Measurements from ENCODE around the gene CSRNP3.

CSRNP3 gene

GRCh38 chr2:165470361-165470760 is 863 bp downstream of the CSRNP3 start:
- no peak for DNase-seq (ENCODE audit: low spot score)

DNA sequence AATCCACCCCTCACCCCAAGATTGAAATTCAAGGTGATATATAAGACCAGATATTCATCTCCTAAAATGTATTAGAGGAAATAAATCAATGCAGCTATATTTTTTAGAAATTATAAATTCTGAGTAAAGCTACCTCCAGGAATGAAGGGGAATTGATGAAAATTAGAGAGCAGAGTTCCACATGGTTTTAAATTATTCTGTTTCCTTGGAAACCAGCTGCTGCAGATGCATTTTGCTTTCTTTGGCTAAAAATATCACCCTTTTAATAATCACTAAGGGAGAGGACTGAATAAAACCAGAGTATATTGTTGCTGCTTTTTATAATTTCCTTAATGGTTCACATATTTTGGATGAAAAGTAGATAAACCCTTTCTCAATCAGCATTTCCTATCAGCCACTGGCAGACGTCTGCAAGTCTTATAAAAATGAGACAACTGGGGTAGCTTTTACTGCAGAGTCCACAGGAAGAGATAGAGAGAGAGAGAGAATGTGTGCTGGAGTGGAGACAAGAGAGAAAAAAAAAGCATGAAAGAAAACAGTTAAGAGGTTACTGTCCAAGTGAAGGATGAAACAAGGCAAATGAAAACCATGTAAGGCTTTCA is 2.0 kb downstream of the CSRNP3 start:
- DNase-seq (ENCODE audit: low spot score): peak; percentile 62

DNA sequence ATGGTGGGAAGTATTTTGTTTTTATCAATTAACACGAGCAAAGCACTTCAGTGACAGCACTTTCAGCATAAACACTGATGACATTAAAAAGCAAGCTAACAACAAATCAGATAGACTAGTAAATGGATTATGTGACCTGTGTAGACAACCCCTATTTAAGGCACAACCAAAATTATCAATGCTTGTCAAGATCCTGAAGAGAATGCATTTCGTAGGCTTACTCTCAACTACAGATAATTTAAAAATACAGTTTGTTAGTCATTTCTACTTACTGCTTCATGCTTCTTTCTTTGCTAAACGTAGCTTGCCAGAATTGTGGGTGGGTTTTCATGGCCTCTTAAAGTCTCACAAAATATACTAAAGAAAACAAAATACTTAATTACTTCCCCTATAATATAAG is 3.4 kb downstream of the CSRNP3 start:
- no peak for DNase-seq (ENCODE audit: low spot score)

DNA sequence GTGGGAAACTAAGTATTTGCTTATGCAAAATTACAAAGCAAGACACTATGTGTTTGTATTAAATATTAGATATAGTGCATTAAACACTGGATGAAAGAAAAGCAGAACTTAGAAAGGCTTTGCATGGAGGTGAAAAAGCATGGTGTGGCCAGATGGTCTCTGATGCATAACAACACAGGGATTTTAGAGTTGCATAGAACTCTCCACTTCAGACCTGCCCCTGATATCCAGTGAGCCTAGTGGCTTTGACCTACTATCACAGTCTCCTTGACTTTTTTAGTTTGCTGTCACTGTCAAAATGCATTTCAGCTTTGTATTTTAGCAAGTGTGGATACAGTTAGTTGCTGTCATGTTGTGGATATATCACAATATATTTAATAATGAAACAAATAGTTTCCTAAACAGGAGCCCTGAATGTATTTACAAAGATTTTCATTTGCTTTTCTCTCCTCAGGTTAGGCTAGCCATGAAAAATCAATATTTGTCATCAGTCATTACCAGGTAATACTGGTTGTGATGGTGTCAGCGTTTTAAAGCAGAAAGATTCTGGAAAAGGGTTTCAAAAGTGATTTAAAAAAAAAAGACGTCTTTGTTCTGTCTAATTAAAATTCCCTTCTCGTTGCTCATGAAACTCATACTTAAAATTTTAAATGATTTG is 5.2 kb downstream of the CSRNP3 start:
- DNase-seq (ENCODE audit: low spot score): no peak

DNA sequence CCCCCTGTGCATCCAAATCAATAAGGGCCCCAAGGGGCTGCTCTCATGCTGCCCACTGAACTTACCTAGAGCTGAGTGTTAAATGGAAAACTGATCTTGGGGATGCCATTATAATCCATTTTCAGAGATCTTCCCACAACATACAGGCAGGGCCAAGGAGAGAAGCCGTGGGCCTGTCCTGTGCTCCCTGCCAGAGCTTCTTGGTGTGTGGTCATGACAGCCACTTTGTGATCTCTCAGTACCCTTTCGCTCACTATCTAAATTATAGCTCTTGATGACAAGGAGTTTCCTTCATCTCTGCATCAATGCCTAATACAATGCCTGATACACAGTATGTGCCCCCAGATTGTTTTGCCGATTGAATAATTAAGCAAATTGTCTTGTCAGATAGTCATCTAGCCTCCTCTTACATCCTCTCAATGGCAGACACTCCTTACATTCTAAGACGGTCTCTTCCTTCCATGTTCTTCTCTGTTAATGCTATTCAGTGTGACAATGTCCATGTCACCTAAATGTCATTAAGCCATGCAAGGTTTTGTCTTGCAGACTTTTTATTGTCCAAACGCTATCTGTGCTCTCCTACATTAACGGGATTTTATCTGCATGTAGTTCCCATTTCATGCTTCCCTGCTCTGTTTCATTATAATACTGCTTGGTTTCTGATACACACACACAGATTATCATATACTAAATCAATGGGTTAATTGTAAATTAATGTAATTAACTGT is 5.9 kb downstream of the CSRNP3 start:
- peak; percentile 92 for DNase-seq (ENCODE audit: low spot score)

GRCh38 chr2:165479856-165480255 is 10.4 kb downstream of the CSRNP3 start:
- DNase-seq (ENCODE audit: low spot score): no peak

DNA sequence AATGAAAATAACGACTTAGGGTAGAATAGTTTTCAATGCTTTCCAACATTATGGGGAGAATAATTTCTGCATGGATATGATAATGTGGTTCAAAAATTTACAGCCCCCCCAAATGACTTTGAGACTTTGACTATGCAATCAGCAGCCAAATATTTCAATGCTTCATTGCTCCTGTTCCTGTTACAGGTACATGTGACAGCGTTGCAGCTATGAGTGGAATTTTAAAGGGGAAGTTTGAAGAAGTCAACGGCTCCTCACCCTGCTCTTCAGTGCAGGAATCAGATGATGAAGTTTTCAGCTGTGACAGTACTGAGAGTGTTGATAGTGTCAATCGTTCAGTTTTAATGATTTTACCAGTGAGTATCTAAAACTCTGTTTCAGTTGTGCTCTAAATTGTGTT is 25.1 kb downstream of the CSRNP3 start:
- no peak for DNase-seq (ENCODE audit: low spot score)

DNA sequence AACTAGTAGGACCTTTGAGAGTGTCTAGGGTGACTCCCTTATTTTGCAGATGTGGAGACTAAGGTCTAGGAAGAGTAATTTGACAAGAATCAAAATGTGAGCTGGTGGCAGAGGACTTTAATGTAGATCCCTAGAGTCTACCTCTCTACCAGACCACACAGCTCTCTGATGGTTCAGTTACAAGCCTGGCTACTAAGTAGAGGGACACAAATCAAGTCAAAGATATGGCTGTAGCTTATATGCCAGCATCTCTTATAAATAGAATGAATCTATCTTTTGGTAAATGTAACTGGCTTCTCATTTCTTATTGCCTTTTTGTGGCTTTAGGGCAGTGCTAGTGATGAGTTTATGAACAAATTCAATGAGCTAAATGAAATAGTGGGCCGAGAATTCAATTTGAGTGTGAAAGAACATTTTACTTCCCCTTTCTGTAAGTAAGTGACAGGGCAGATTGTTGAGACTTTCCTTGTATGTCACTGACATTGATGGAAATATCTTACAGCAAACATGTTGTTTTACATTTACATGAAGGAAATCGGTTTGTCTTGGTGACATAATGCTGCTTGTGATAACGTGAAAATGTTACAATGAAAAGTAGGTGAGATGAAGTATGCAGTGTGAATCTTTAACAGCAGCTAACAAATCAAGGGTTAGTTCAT is 28.3 kb downstream of the CSRNP3 start:
- no peak for DNase-seq (ENCODE audit: low spot score)

DNA sequence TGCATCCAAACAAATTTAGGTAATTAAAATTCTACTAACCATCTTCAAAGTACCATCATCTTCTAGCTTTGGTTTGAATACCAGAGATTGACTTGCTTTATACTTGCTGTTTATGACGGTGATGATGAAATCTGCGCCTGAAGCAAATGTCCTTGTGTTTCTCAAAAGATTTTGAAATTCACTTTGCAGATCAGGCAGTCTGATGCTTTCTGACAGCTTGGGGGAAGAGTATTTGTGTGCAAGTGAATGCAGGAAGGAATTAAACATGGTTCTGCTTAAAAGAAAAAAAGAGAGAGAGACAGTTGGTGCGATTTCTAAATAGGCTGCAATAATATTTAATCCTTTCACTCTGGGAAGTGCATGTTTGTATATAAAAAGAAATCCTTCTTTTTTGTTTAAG is 29.6 kb downstream of the CSRNP3 start:
- no peak for DNase-seq (ENCODE audit: low spot score)

- DNase-seq (ENCODE audit: low spot score): no peak
Observed at GRCh38 chr2:165500001-165500400, 30.5 kb downstream of the CSRNP3 start.

GRCh38 chr2:165500816-165501215 is 31.3 kb downstream of the CSRNP3 start:
- no peak for DNase-seq (ENCODE audit: low spot score)

- no peak for DNase-seq (ENCODE audit: low spot score)
Observed at GRCh38 chr2:165505514-165505913, 36.0 kb downstream of the CSRNP3 start.

DNA sequence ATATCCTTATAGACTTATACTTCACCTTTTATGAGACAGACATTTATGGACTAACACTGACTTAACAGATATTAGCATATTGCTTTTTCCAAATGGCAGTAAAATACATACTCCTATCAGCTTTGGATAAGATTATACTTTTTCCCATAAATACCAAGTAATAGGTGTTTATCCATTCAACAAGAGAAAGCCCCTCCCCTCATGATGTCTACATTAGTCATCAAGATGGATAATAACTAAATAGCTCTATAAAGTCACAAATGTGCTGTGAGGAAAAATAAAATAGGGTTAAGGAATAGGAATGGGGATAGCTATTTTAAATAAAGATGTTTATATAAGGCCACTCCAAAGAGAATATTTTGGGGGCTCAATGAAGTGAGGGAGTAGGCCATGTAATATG is 39.4 kb downstream of the CSRNP3 start:
- no peak for DNase-seq (ENCODE audit: low spot score)

- no peak for DNase-seq (ENCODE audit: low spot score)
Observed at GRCh38 chr2:165513479-165513878, 44.0 kb downstream of the CSRNP3 start.

DNA sequence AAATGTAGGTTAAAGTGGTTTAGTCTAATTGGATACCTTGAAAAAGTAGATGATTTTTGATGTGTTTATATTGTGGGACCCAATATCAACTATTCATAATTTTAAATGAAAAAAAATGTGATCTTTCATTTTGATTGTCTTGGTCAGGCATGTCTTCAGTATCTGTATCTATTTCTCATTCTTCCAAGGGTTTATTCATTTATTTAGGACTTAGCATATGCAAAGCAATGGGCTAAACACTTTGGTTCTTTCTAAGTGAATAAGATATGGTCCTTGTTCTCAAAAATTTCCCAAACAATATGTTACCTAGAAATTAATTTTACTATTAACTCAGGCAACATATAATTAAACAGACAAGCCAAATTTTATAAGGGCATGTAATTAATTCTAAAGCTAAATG is 49.1 kb downstream of the CSRNP3 start:
- no peak for DNase-seq (ENCODE audit: low spot score)

DNA sequence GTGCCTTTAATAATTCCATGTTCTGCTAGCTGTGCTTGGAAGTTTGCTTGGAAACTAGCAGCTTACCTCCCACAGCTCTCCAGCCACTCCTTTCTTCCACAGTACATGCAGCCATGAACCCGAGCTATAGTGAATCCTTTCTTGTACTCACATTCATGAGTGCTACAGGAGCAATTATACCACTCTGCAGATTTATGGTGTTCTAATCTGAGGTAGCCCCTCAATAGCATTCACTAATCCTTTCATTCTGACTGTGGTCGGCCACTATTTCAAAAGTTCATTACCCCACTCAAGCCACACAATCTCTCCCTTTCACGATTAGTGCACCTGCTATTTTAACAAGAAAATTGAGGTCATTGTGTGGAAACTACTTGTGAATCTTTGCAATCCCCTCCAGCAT is 53.2 kb downstream of the CSRNP3 start:
- no peak for DNase-seq (ENCODE audit: low spot score)

DNA sequence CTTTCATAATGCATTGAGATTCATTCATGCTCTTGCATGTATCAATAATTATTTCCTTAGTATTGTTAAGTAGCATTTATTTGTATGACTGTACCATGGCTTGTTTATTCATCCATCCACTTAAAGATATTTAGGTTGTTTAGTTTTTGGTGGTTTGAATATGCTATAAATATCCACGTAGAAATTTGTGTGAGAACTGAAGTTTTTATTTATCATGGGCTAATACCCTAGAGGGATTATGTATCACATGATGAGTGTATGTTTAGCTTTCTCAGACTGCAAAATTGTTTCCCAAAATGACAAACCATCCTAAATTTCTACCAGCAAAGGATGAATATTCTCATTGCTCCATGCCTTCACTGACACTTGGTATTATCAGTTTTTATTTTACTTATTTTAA is 55.2 kb downstream of the CSRNP3 start:
- no peak for DNase-seq (ENCODE audit: low spot score)

GRCh38 chr2:165528691-165529090 is 59.2 kb downstream of the CSRNP3 start:
- no peak for DNase-seq (ENCODE audit: low spot score)

DNA sequence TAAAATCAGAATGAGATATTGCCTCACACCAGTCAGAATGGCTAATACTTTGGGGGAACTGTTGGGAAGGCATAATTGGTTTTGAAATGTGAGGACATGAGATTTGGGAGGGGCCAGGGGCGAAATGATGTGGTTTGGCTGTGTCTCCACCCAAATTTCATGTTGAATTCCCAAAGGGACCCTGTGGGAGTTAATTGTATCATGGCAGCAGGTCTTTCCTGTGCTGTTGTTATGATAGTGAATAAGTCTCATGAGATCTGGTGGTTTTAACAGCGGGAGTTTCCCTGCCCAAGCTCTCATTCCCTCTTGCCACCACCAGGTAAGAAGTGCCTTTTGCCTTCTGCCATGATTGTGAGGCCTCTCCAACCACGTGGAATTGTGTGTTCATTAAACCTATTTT is 59.6 kb downstream of the CSRNP3 start:
- no peak for DNase-seq (ENCODE audit: low spot score)

DNA sequence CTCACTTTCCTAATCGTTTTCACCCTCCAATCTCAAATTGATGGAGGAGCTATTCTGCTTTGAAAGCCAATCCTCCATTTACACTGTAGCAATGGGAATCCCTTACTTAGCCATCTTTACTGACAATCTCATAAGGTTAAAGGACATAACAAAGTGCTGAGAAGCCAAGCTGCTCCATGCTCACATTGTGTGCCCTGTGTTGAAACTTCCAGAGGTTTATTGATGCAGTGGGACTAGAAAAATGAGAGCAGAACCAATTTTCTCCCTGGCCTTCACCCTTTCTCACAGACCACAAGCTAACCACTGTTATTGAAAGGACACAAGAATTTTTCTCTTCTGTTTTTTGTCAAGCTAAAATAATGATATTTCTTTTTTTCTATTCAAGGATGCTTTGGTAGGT is 63.8 kb downstream of the CSRNP3 start:
- DNase-seq (ENCODE audit: low spot score): no peak

- DNase-seq (ENCODE audit: low spot score): no peak
Observed at GRCh38 chr2:165535471-165535870, 66.0 kb downstream of the CSRNP3 start.

DNA sequence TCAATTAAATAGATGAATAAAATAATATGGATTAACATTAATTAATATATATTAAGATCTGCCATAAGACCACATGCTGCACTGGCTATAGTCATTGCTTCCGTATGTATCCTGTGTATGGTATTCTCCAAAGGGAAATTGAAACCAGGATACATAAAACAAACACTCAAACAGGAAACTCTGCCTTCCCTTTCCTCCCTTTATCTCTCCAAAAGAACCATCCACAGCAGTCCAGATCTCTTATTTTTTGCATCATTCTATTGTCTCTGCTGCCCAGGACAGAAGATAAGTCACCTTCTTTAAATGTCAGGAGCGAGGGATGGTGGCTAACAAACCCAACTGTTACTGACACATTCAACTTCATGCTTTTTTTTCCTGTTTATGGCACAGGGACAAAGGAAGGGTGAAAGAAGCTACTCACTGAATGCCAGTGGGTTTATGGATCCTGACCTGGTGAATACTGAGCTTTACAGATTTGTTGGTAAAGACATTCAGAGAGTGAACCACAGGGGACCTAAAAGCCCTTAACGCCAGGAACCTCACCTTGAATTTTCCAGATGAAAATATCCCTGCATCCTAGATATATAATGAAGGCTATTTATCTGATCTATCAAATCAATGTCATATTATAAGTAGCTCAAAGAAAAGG is 67.5 kb downstream of the CSRNP3 start:
- DNase-seq (ENCODE audit: low spot score): no peak
